Measurements from ENCODE around the gene MYO1F. TPM values are rescaled to one million over a fixed set of nuclear protein-coding genes. Genes with fewer than 3 reads are reported as not detected.
A peak's percentile ranks its signal among the peaks of the same experiment; 100 is the strongest.
"Not testable (repeated sequence)": the region's sequence is repeated elsewhere in the genome, so short reads cannot be mapped to it uniquely, and the experiment has no call there.

The MYO1F gene
- 10 to 100 TPM in 1 of 3 donors, 1 to 10 TPM in 2; 3.7 to 10.5 (median 5.5) TPM for polyA plus RNA-seq (ENCODE audit: insufficient read length in 3 of 3)
- long read RNA-seq, donor 1, result 0 reads
- long read RNA-seq, donor 2, result 0 reads
- long read RNA-seq, donor 3, full-length matches to known transcripts, result 1 of 1 reads
- long read RNA-seq, donor 3, partial matches to known transcripts, result 0 of 1 reads
- long read RNA-seq, donor 3, other reads (novel, unspliced or antisense), result 0 of 1 reads
- long read RNA-seq, donor 4, result 0 reads
- long read RNA-seq, donor 5, result 0 reads
- long read RNA-seq, donor 6, partial matches to known transcripts, result 0 of 1 reads
- long read RNA-seq, donor 6, other reads (novel, unspliced or antisense), result 0 of 1 reads
- long read RNA-seq, donor 7, result 0 reads
- long read RNA-seq, donor 8, result 0 reads
- long read RNA-seq, donor 9, result 0 reads
- long read RNA-seq, donor 10, full-length matches to known transcripts, result 2 of 2 reads
- long read RNA-seq, donor 10, partial matches to known transcripts, result 0 of 2 reads
- long read RNA-seq, donor 10, other reads (novel, unspliced or antisense), result 0 of 2 reads
- long read RNA-seq, donor 11, result 0 reads
- long read RNA-seq, donor 12, result 0 reads
- long read RNA-seq, donor 13, result 0 reads
- long read RNA-seq, donor 14, result 0 reads
- long read RNA-seq, donor 15, partial matches to known transcripts, result 0 of 1 reads
- long read RNA-seq, donor 15, other reads (novel, unspliced or antisense), result 0 of 1 reads
- long read RNA-seq, donor 16, full-length matches to known transcripts, result 3 of 3 reads
- long read RNA-seq, donor 16, partial matches to known transcripts, result 0 of 3 reads
- long read RNA-seq, donor 16, other reads (novel, unspliced or antisense), result 0 of 3 reads

- no peak for DNase-seq (ENCODE audit: extremely low read depth in 1 of 11, low read depth in 9 of 11, low spot score in 4 of 11)
These were observed at the start of gene MYO1F for GRCh38 chr19:8577247-8577646. MYO1F (minus strand) TSS chr19:8577442; CDS start chr19:8577309, 133 bp downstream.

GRCh38 chr19:8626842-8627241, 49.6 kb upstream of the MYO1F start:
- DNase-seq (ENCODE audit: extremely low read depth in 1 of 11, low read depth in 9 of 11, low spot score in 4 of 11), result no peak

GRCh38 chr19:8622886-8623285, 45.6 kb upstream of the MYO1F start:
- DNase-seq (ENCODE audit: extremely low read depth in 1 of 11, low read depth in 9 of 11, low spot score in 4 of 11), result not testable (repeated sequence)

- no peak for DNase-seq (ENCODE audit: extremely low read depth in 1 of 11, low read depth in 9 of 11, low spot score in 4 of 11)
These were observed 41.5 kb upstream of the MYO1F start for GRCh38 chr19:8618751-8619150.

- no peak for DNase-seq (ENCODE audit: extremely low read depth in 1 of 11, low read depth in 9 of 11, low spot score in 4 of 11)
These were observed 40.7 kb upstream of the MYO1F start for GRCh38 chr19:8617984-8618383.

- DNase-seq (ENCODE audit: extremely low read depth in 1 of 11, low read depth in 9 of 11, low spot score in 4 of 11), result not testable (repeated sequence)
These were observed 40.1 kb upstream of the MYO1F start for GRCh38 chr19:8617325-8617724.

- no peak for DNase-seq (ENCODE audit: extremely low read depth in 1 of 11, low read depth in 9 of 11, low spot score in 4 of 11)
These were observed 39.6 kb upstream of the MYO1F start for GRCh38 chr19:8616861-8617260.

GRCh38 chr19:8615813-8616596, 38.8 kb upstream of the MYO1F start:
- peak in 2 of 11 donors; percentile 36 to 45 for DNase-seq (ENCODE audit: extremely low read depth in 1 of 11, low read depth in 9 of 11, low spot score in 4 of 11)

GRCh38 chr19:8615024-8615423, 37.8 kb upstream of the MYO1F start:
- no peak for DNase-seq (ENCODE audit: extremely low read depth in 1 of 11, low read depth in 9 of 11, low spot score in 4 of 11)

- DNase-seq (ENCODE audit: extremely low read depth in 1 of 11, low read depth in 9 of 11, low spot score in 4 of 11), result no peak
These were observed 37.2 kb upstream of the MYO1F start for GRCh38 chr19:8614455-8614854.

GRCh38 chr19:8612807-8613171, 35.5 kb upstream of the MYO1F start:
- no peak for DNase-seq (ENCODE audit: extremely low read depth in 1 of 11, low read depth in 9 of 11, low spot score in 4 of 11)

GRCh38 chr19:8611877-8612806, 34.9 kb upstream of the MYO1F start:
- no peak for DNase-seq (ENCODE audit: extremely low read depth in 1 of 11, low read depth in 9 of 11, low spot score in 4 of 11)

- no peak for DNase-seq (ENCODE audit: extremely low read depth in 1 of 11, low read depth in 9 of 11, low spot score in 4 of 11)
These were observed 34.2 kb upstream of the MYO1F start for GRCh38 chr19:8611391-8611876.

GRCh38 chr19:8610936-8611300, 33.7 kb upstream of the MYO1F start:
- peak in 1 of 11 donors; percentile 34 for DNase-seq (ENCODE audit: extremely low read depth in 1 of 11, low read depth in 9 of 11, low spot score in 4 of 11)

- DNase-seq (ENCODE audit: extremely low read depth in 1 of 11, low read depth in 9 of 11, low spot score in 4 of 11), result peak in 3 of 11 donors; percentile 33 to 68 (median 47)
These were observed 33.0 kb upstream of the MYO1F start, which contains the start of gene ADAMTS10 for GRCh38 chr19:8610041-8610935. ADAMTS10 (minus strand) TSS chr19:8610715; CDS start chr19:8605710, 5,005 bp downstream.

- peak in 6 of 11 donors; percentile 37 to 61 (median 51) for DNase-seq (ENCODE audit: extremely low read depth in 1 of 11, low read depth in 9 of 11, low spot score in 4 of 11)
These were observed 32.2 kb upstream of the MYO1F start for GRCh38 chr19:8609279-8610040.

GRCh38 chr19:8608941-8609278, 31.7 kb upstream of the MYO1F start:
- no peak for DNase-seq (ENCODE audit: extremely low read depth in 1 of 11, low read depth in 9 of 11, low spot score in 4 of 11)
